BLaER1 treated with 17β-estradiol and CSF1 and Interleukin-3, amounts not matched to agents 10 nM and 100 nM (cell line): ENCODE results near the gene UROD.
"Not testable (repeated sequence)": the region's sequence is repeated elsewhere in the genome, so short reads cannot be mapped to it uniquely, and the experiment has no call there.

ENCODE experiments used
- H3K27ac ChIP-seq, 11 experiments: shearing (Covaris generic); formaldehyde crosslinking; 2 replicates each; pipeline ENCODE4 v1.8.1; 2022
- H3K27me3 ChIP-seq, 11 experiments: shearing (Covaris generic); formaldehyde crosslinking; 2 replicates each; pipeline ENCODE4 v1.8.1; 2022
- H3K36me3 ChIP-seq, 11 experiments: shearing (Covaris generic); formaldehyde crosslinking; 2 replicates each; pipeline ENCODE4 v1.8.1; 2022
- H3K4me1 ChIP-seq, 10 experiments: shearing (Covaris generic); formaldehyde crosslinking; 2 replicates each; pipeline ENCODE4 v1.8.1; 2022
- H3K4me2 ChIP-seq, 11 experiments: shearing (Covaris generic); formaldehyde crosslinking; 2 replicates each; pipeline ENCODE4 v1.8.1; 2022
- H3K4me3 ChIP-seq, 10 experiments: shearing (Covaris generic); formaldehyde crosslinking; 2 replicates each; pipeline ENCODE4 v1.8.1; 2022
- H3K9ac ChIP-seq, 11 experiments: shearing (Covaris generic); formaldehyde crosslinking; 2 replicates each; pipeline ENCODE4 v1.8.1; 2022
- H3K9me3 ChIP-seq, 11 experiments: shearing (Covaris generic); formaldehyde crosslinking; replicated peaks in 1 of 11; 2 replicates each; pipeline ENCODE4 v1.8.1; 2022
- H4K20me1 ChIP-seq, 11 experiments: shearing (Covaris generic); formaldehyde crosslinking; 2 replicates each; pipeline ENCODE4 v1.8.1; 2022
- Cebpa-rat ChIP-seq, 11 experiments: shearing (Covaris generic); IDR thresholded peaks; 2 replicates each; pipeline ENCODE4 v1.8.1; 2022

Gene UROD

GRCh38 chr1:45040297-45040696 is 28.2 kb downstream of the UROD start:
- peaks cover 0 to 5% (median 0%) of the 10 kb centered on the region in 11 experiments; a peak in 2 of 22 replicates for H3K9me3 ChIP-seq
- no peak overlapping the region for H3K9ac ChIP-seq
- no peaks in the 10 kb centered on the region for H4K20me1 ChIP-seq
- TF ChIP-seq Cebpa-rat (IDR thresholded peaks at IDR 0.05), result no peak
- no peak overlapping the region for H3K4me3 ChIP-seq
- no peaks in the 10 kb centered on the region for H3K27me3 ChIP-seq
- H3K4me2 ChIP-seq, result no peak overlapping the region
- no peak overlapping the region for H3K27ac ChIP-seq
- no peaks in the 10 kb centered on the region for H3K4me1 ChIP-seq
- no peaks in the 10 kb centered on the region for H3K36me3 ChIP-seq

GRCh38 chr1:45043094-45043493 is 31.0 kb downstream of the UROD start:
- peaks cover 5 to 13% (median 11%) of the 10 kb centered on the region in 10 experiments; a peak in 19 of 20 replicates for H3K4me1 ChIP-seq
- H3K27me3 ChIP-seq, result no peaks in the 10 kb centered on the region
- no peak for TF ChIP-seq Cebpa-rat (IDR thresholded peaks at IDR 0.05)
- no peak overlapping the region for H3K4me2 ChIP-seq
- H3K9me3 ChIP-seq, result peaks cover 0 to 8% (median 0%) of the 10 kb centered on the region in 11 experiments; a peak in 2 of 22 replicates
- no peak overlapping the region for H3K27ac ChIP-seq
- H3K9ac ChIP-seq, result no peak overlapping the region
- H3K4me3 ChIP-seq, result no peak overlapping the region
- no peaks in the 10 kb centered on the region for H4K20me1 ChIP-seq
- H3K36me3 ChIP-seq, result no peaks in the 10 kb centered on the region

- Histone ChIP-seq H3K9me3 (peaks cover 0 to 8% (median 0%) of the 10 kb centered on the region in 11 experiments; a peak in 2 of 22 replicates), H3K9ac (no peak overlapping the region), H3K36me3 (no peaks in the 10 kb centered on the region), H4K20me1 (no peaks in the 10 kb centered on the region), H3K4me2 (no peak overlapping the region), H3K4me3 (no peak overlapping the region), H3K4me1 (peaks cover 5 to 15% (median 12%) of the 10 kb centered on the region in 10 experiments; a peak in 19 of 20 replicates), H3K27ac (no peak overlapping the region), H3K27me3 (no peaks in the 10 kb centered on the region)
- no peak for TF ChIP-seq Cebpa-rat (IDR thresholded peaks at IDR 0.05)
These were observed 32.9 kb downstream of the UROD start for GRCh38 chr1:45044916-45045315.

- Histone ChIP-seq H3K4me1 (peaks cover 18 to 28% (median 24%) of the 10 kb centered on the region in 10 experiments), H4K20me1 (no peaks in the 10 kb centered on the region), H3K4me3 (no peak overlapping the region), H3K4me2 (peak overlapping the region in 9 of 11 experiments; percentile 11 to 67 (median 49); a peak in 12 of 22 replicates), H3K36me3 (no peaks in the 10 kb centered on the region), H3K9ac (no peak overlapping the region), H3K27ac (no peak overlapping the region), H3K27me3 (no peaks in the 10 kb centered on the region), H3K9me3 (peaks cover 0 to 8% (median 0%) of the 10 kb centered on the region in 11 experiments; a peak in 2 of 22 replicates)
- TF ChIP-seq Cebpa-rat (IDR thresholded peaks at IDR 0.05), result no peak
These were observed 35.0 kb downstream of the UROD start for GRCh38 chr1:45047032-45047431.

GRCh38 chr1:45051005-45051772 is 39.1 kb downstream of the UROD start:
- Histone ChIP-seq H3K27ac (peak overlapping the region in 3 of 11 experiments; percentile 24 to 30 (median 27); a peak in 2 of 22 replicates), H3K9me3 (no peaks in the 10 kb centered on the region), H3K9ac (peak overlapping the region in 1 of 11 experiments; percentile 33; a peak in 3 of 22 replicates), H3K36me3 (no peaks in the 10 kb centered on the region), H4K20me1 (no peaks in the 10 kb centered on the region), H3K4me1 (peaks cover 21 to 38% (median 32%) of the 10 kb centered on the region in 10 experiments), H3K27me3 (no peaks in the 10 kb centered on the region), H3K4me3 (no peak overlapping the region), H3K4me2 (peak overlapping the region; percentile 33 to 68 (median 55); a peak in 21 of 22 replicates)
- no peak for TF ChIP-seq Cebpa-rat (IDR thresholded peaks at IDR 0.05)

- Histone ChIP-seq H3K36me3 (no peaks in the 10 kb centered on the region), H3K4me2 (no peak overlapping the region), H4K20me1 (no peaks in the 10 kb centered on the region), H3K9ac (no peak overlapping the region), H3K27me3 (no peaks in the 10 kb centered on the region), H3K4me1 (peaks cover 3 to 11% (median 8%) of the 10 kb centered on the region in 10 experiments; a peak in 10 of 20 replicates), H3K27ac (no peak overlapping the region), H3K9me3 (no peaks in the 10 kb centered on the region), H3K4me3 (no peak overlapping the region)
- no peak for TF ChIP-seq Cebpa-rat (IDR thresholded peaks at IDR 0.05)
These were observed 45.5 kb downstream of the UROD start for GRCh38 chr1:45057542-45057941.

GRCh38 chr1:45059829-45060228 is 47.8 kb downstream of the UROD start:
- Histone ChIP-seq H3K9ac (no peak overlapping the region), H3K27me3 (no peaks in the 10 kb centered on the region), H3K27ac (no peak overlapping the region), H3K36me3 (no peaks in the 10 kb centered on the region), H3K4me2 (no peak overlapping the region), H3K9me3 (no peaks in the 10 kb centered on the region), H3K4me3 (no peak overlapping the region), H3K4me1 (no peaks in the 10 kb centered on the region), H4K20me1 (no peaks in the 10 kb centered on the region)
- TF ChIP-seq Cebpa-rat (IDR thresholded peaks at IDR 0.05), result no peak

GRCh38 chr1:45062463-45062862 is 50.4 kb downstream of the UROD start:
- H3K27me3 ChIP-seq, H3K9ac ChIP-seq, H4K20me1 ChIP-seq, H3K36me3 ChIP-seq, H3K4me2 ChIP-seq, H3K9me3 ChIP-seq, H3K4me1 ChIP-seq, H3K4me3 ChIP-seq, H3K27ac ChIP-seq: not testable (repeated sequence)

- Histone ChIP-seq H3K27ac (no peak overlapping the region), H3K4me2 (no peak overlapping the region), H3K9me3 (no peaks in the 10 kb centered on the region), H3K27me3 (no peaks in the 10 kb centered on the region), H3K4me1 (no peaks in the 10 kb centered on the region), H3K9ac (no peak overlapping the region), H4K20me1 (no peaks in the 10 kb centered on the region), H3K4me3 (no peak overlapping the region), H3K36me3 (no peaks in the 10 kb centered on the region)
- no peak for TF ChIP-seq Cebpa-rat (IDR thresholded peaks at IDR 0.05)
These were observed 53.0 kb downstream of the UROD start for GRCh38 chr1:45065083-45065482.
